BLaER1 treated with 17β-estradiol and CSF1 and Interleukin-3, amounts not matched to agents 10 nM and 100 nM (cell line): Measurements from ENCODE around the gene SV2B.
A peak's percentile ranks its signal among the peaks of the same experiment; 100 is the strongest.
"Not testable (repeated sequence)": the region's sequence is repeated elsewhere in the genome, so short reads cannot be mapped to it uniquely, and the experiment has no call there.

ENCODE experiments used
- H3K27ac ChIP-seq, 11 experiments: shearing (Covaris generic); formaldehyde crosslinking; 2 replicates each; pipeline ENCODE4 v1.8.1; 2022
- H3K27me3 ChIP-seq, 11 experiments: shearing (Covaris generic); formaldehyde crosslinking; 2 replicates each; pipeline ENCODE4 v1.8.1; 2022
- H3K36me3 ChIP-seq, 11 experiments: shearing (Covaris generic); formaldehyde crosslinking; 2 replicates each; pipeline ENCODE4 v1.8.1; 2022
- H3K4me1 ChIP-seq, 10 experiments: shearing (Covaris generic); formaldehyde crosslinking; 2 replicates each; pipeline ENCODE4 v1.8.1; 2022
- H3K4me2 ChIP-seq, 11 experiments: shearing (Covaris generic); formaldehyde crosslinking; 2 replicates each; pipeline ENCODE4 v1.8.1; 2022
- H3K4me3 ChIP-seq, 10 experiments: shearing (Covaris generic); formaldehyde crosslinking; 2 replicates each; pipeline ENCODE4 v1.8.1; 2022
- H3K9ac ChIP-seq, 11 experiments: shearing (Covaris generic); formaldehyde crosslinking; 2 replicates each; pipeline ENCODE4 v1.8.1; 2022
- H3K9me3 ChIP-seq, 11 experiments: shearing (Covaris generic); formaldehyde crosslinking; replicated peaks in 1 of 11; 2 replicates each; pipeline ENCODE4 v1.8.1; 2022
- H4K20me1 ChIP-seq, 11 experiments: shearing (Covaris generic); formaldehyde crosslinking; 2 replicates each; pipeline ENCODE4 v1.8.1; 2022
- Cebpa-rat ChIP-seq, 11 experiments: shearing (Covaris generic); IDR thresholded peaks; 2 replicates each; pipeline ENCODE4 v1.8.1; 2022

The SV2B gene

GRCh38 chr15:91068436-91068835 is 31.6 kb upstream of the SV2B start:
- H4K20me1 ChIP-seq = no peaks in the 10 kb centered on the region
- no peak overlapping the region for H3K9ac ChIP-seq
- H3K4me1 ChIP-seq = no peaks in the 10 kb centered on the region
- no peak overlapping the region for H3K4me3 ChIP-seq
- H3K27me3 ChIP-seq = no peaks in the 10 kb centered on the region
- H3K9me3 ChIP-seq = peaks cover 0 to 12% (median 6%) of the 10 kb centered on the region in 11 experiments; a peak in 15 of 22 replicates
- H3K27ac ChIP-seq = no peak overlapping the region
- H3K36me3 ChIP-seq = no peaks in the 10 kb centered on the region
- no peak for TF ChIP-seq Cebpa-rat (IDR thresholded peaks at IDR 0.05)
- no peak overlapping the region for H3K4me2 ChIP-seq

DNA sequence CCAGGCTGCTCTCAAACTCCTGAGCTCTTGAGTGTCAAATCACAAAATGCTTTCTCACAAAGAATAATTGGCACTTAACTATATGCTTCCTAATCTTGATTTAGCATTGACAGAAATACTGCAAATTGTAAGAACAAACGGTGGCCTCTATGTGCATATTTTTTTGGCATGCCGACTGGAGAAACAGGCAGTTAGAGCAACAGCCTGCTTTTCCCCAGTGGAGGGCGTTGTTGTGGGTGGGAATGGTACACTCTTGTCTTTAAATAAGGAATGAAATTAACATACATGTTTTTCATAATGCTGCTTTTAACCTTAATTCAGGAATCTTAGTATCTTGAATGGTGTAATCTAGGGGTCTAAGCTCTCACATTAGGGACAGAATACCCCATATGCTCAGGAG is 31.1 kb upstream of the SV2B start:
- Histone ChIP-seq H4K20me1 (no peaks in the 10 kb centered on the region), H3K9me3 (peaks cover 0 to 9% (median 6%) of the 10 kb centered on the region in 11 experiments; a peak in 15 of 22 replicates), H3K36me3 (no peaks in the 10 kb centered on the region), H3K4me1 (no peaks in the 10 kb centered on the region), H3K9ac (no peak overlapping the region), H3K27ac (no peak overlapping the region), H3K4me3 (no peak overlapping the region), H3K27me3 (no peaks in the 10 kb centered on the region), H3K4me2 (no peak overlapping the region)
- no peak for TF ChIP-seq Cebpa-rat (IDR thresholded peaks at IDR 0.05)

- Histone ChIP-seq H3K27me3 (no peaks in the 10 kb centered on the region), H3K4me3 (no peak overlapping the region), H3K4me2 (no peak overlapping the region), H3K27ac (no peak overlapping the region), H3K9ac (no peak overlapping the region), H3K9me3 (no peaks in the 10 kb centered on the region), H4K20me1 (no peaks in the 10 kb centered on the region), H3K36me3 (no peaks in the 10 kb centered on the region), H3K4me1 (peaks cover 0 to 4% (median 0%) of the 10 kb centered on the region in 10 experiments; a peak in 1 of 20 replicates)
- no peak for TF ChIP-seq Cebpa-rat (IDR thresholded peaks at IDR 0.05)
Observed at GRCh38 chr15:91070872-91071271, 29.2 kb upstream of the SV2B start.

DNA sequence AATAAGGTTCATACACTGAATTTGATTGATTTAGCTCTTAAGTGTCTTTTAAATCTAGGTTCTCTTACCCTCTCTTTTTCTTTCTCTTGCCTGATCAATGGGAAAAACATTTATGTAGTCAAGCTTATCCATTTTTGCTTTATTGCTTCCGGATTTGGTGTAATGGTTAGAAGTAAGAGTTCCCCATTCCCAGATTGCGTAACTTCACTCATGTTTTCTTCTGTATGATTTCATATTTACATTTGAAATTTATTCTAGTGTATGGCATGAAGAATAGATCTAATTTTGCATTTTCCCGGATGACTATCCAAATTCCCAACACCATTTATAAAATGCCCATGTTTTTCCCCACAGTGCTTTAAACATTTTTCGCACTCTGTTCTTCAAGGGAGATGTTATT is 27.9 kb upstream of the SV2B start:
- Histone ChIP-seq H3K36me3 (no peaks in the 10 kb centered on the region), H3K4me1 (peaks cover 0 to 7% (median 0%) of the 10 kb centered on the region in 10 experiments; a peak in 1 of 20 replicates), H3K4me2 (no peak overlapping the region), H4K20me1 (no peaks in the 10 kb centered on the region), H3K4me3 (no peak overlapping the region), H3K27ac (no peak overlapping the region), H3K9me3 (no peaks in the 10 kb centered on the region), H3K27me3 (no peaks in the 10 kb centered on the region), H3K9ac (no peak overlapping the region)
- TF ChIP-seq Cebpa-rat (IDR thresholded peaks at IDR 0.05) = peak in 2 of 11 experiments; percentile 66 to 82; a peak in 5 of 22 replicates

GRCh38 chr15:91073077-91073476 is 27.0 kb upstream of the SV2B start:
- Histone ChIP-seq H3K36me3 (no peaks in the 10 kb centered on the region), H3K27ac (no peak overlapping the region), H3K4me2 (no peak overlapping the region), H3K9me3 (peaks cover 0 to 2% (median 0%) of the 10 kb centered on the region in 11 experiments; a peak in 3 of 22 replicates), H4K20me1 (no peaks in the 10 kb centered on the region), H3K4me1 (peaks cover 0 to 7% (median 0%) of the 10 kb centered on the region in 10 experiments; a peak in 1 of 20 replicates), H3K4me3 (no peak overlapping the region), H3K9ac (no peak overlapping the region), H3K27me3 (no peaks in the 10 kb centered on the region)
- TF ChIP-seq Cebpa-rat (IDR thresholded peaks at IDR 0.05) = no peak

GRCh38 chr15:91073768-91074167 is 26.3 kb upstream of the SV2B start:
- no peaks in the 10 kb centered on the region for H3K27me3 ChIP-seq
- H3K4me1 ChIP-seq = peaks cover 0 to 7% (median 0%) of the 10 kb centered on the region in 10 experiments; a peak in 1 of 20 replicates
- no peak overlapping the region for H3K9ac ChIP-seq
- no peaks in the 10 kb centered on the region for H4K20me1 ChIP-seq
- H3K4me3 ChIP-seq = no peak overlapping the region
- H3K4me2 ChIP-seq = no peak overlapping the region
- TF ChIP-seq Cebpa-rat (IDR thresholded peaks at IDR 0.05) = no peak
- H3K27ac ChIP-seq = no peak overlapping the region
- H3K36me3 ChIP-seq = no peaks in the 10 kb centered on the region
- peaks cover 0 to 8% (median 0%) of the 10 kb centered on the region in 11 experiments; a peak in 7 of 22 replicates for H3K9me3 ChIP-seq

DNA sequence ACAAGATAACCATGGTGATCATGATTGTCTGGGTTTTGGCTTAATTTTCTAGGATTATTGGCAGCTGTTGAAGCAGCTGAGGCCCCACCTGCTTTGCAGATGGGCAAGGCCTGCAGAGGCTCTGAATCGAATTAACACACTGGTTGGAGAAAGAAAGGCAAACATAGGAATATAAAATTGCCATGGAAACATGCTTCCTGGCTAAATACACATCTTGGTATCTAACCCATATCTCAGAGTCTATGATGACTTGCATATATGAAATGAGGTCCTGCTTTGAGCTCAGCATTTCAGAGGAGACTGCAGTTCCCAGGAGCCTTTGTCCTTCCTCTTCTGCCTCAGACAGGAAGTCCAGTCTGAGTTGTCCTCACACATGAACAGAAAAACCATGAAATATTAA is 24.3 kb upstream of the SV2B start:
- Histone ChIP-seq H4K20me1 (no peaks in the 10 kb centered on the region), H3K27me3 (no peaks in the 10 kb centered on the region), H3K9ac (no peak overlapping the region), H3K36me3 (no peaks in the 10 kb centered on the region), H3K27ac (no peak overlapping the region; a peak in 1 of 22 replicates), H3K4me3 (no peak overlapping the region), H3K4me1 (peaks cover 0 to 7% (median 0%) of the 10 kb centered on the region in 10 experiments; a peak in 1 of 20 replicates), H3K4me2 (no peak overlapping the region), H3K9me3 (peaks cover 10 to 25% (median 15%) of the 10 kb centered on the region in 11 experiments; a peak in 21 of 22 replicates)
- TF ChIP-seq Cebpa-rat (IDR thresholded peaks at IDR 0.05) = no peak

DNA sequence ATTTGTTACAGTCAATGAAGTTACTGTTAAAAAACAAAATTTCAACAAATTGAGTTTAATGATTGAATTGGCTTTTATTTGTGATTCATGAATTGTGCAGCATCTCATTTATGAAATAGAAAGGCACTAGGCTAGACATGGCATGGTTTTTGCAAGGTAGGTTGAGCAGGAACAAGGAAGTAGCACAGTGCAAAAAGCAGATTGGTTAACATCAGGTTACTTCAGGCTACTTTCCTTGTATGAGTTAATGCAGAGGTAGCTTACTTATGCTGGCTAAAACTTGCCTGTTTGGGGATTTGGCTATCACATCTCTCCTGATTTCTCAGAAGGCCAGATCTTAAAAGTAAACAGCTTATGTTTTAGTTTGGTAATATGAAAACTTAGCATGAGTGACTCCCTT is 23.0 kb upstream of the SV2B start:
- H3K4me2 ChIP-seq = no peak overlapping the region
- TF ChIP-seq Cebpa-rat (IDR thresholded peaks at IDR 0.05) = no peak
- H3K9ac ChIP-seq = no peak overlapping the region
- no peaks in the 10 kb centered on the region for H4K20me1 ChIP-seq
- H3K9me3 ChIP-seq = peaks cover 16 to 30% (median 19%) of the 10 kb centered on the region in 11 experiments
- no peaks in the 10 kb centered on the region for H3K36me3 ChIP-seq
- H3K27me3 ChIP-seq = no peaks in the 10 kb centered on the region
- peaks cover 0 to 7% (median 0%) of the 10 kb centered on the region in 10 experiments; a peak in 1 of 20 replicates for H3K4me1 ChIP-seq
- no peak overlapping the region for H3K4me3 ChIP-seq
- H3K27ac ChIP-seq = no peak overlapping the region

- H4K20me1 ChIP-seq = not testable (repeated sequence)
- H3K27me3 ChIP-seq = peaks cover 13 to 24% (median 16%) of the 10 kb centered on the region in 11 experiments
Observed at GRCh38 chr15:91093866-91094265, 6.2 kb upstream of the SV2B start.

DNA sequence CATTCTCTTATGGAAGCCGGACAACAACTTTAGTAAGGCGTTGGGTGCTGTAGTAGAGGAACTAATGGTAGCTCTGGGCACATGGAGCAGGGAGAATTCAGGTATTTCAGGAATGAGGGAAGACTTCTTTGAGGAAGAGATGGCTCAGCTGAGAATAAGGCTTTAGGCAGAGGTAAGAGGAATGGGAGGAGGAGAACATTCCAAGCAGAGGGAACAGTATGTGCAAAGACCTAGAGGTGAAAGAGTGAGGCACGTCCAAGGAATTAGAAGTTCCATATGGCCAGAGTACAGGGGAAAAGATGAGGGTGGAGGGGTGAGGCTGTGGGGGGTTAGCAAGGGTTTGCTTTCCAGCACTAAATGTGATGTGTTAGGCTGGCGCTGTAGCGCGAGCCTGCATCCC is 1.6 kb upstream of the SV2B start:
- Histone ChIP-seq H3K27me3 (peaks cover 52 to 67% (median 58%) of the 10 kb centered on the region in 11 experiments), H3K9ac (no peak overlapping the region), H3K4me3 (no peak overlapping the region), H4K20me1 (peaks cover 0 to 10% (median 0%) of the 10 kb centered on the region in 11 experiments; a peak in 2 of 22 replicates), H3K9me3 (peaks cover 0 to 17% (median 5%) of the 10 kb centered on the region in 11 experiments; a peak in 7 of 22 replicates), H3K27ac (no peak overlapping the region), H3K4me2 (no peak overlapping the region), H3K4me1 (peaks cover 0 to 17% (median 14%) of the 10 kb centered on the region in 10 experiments; a peak in 17 of 20 replicates), H3K36me3 (no peaks in the 10 kb centered on the region)
- no peak for TF ChIP-seq Cebpa-rat (IDR thresholded peaks at IDR 0.05)

More at GRCh38 chr15:91093866-91094265, 6.2 kb upstream of the SV2B start:
- H3K4me3 ChIP-seq, H3K27ac ChIP-seq, H3K36me3 ChIP-seq, H3K9ac ChIP-seq, H3K4me1 ChIP-seq, H3K9me3 ChIP-seq, H3K4me2 ChIP-seq: not testable (repeated sequence)
